Coronary artery (tissue), 2 donors: ENCODE results near the gene EPHA1.

Experiments used
- DNase-seq: peaks from one replicate; pipeline ENCODE4 v3.0.0-alpha.2; 2017; ENCODE audit warnings: low spot score
- H3K27ac ChIP-seq, 2 donors: fragments of 200-600 bp; sonication (generic); one replicate each; pipeline ENCODE4 v1.5.1; 2016 to 2019
- H3K4me3 ChIP-seq: fragments of 200-600 bp; sonication (generic); 2 replicates; pipeline ENCODE4 v1.5.1; 2016; ENCODE audit warnings: mild to moderate bottlenecking, moderate library complexity
- TF ChIP-seq, protein P1 (sequence below): fragments of 200-600 bp; sonication (generic); IDR thresholded peaks from one replicate; pipeline ENCODE4 v1.5.1; 2019; ENCODE audit warnings: antibody characterized with exemption

The EPHA1 gene

DNA sequence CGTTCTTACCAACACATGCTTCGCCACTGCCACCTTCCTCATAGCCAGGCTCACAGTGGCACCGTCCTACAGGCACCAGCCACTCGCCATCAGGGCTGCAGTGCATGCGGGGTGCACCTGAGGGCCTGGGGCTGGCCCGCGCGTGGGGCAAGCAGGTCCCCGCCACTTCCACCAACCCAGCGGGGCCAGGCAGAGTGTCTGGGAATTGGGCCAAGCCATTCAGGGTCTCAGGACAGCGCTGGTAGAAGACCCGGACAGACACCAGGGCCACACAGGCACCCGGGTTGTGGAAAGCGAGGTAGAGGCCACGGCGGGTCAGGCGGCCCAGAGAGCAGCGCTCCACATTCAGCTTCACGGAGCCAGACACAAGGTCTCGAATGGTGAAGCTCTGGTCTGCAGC lies 9.0 kb downstream of the EPHA1 start:
- Histone ChIP-seq H3K4me3 (no peak overlapping the region), H3K27ac (no peak overlapping the region)
- TF ChIP-seq, protein P1, sequence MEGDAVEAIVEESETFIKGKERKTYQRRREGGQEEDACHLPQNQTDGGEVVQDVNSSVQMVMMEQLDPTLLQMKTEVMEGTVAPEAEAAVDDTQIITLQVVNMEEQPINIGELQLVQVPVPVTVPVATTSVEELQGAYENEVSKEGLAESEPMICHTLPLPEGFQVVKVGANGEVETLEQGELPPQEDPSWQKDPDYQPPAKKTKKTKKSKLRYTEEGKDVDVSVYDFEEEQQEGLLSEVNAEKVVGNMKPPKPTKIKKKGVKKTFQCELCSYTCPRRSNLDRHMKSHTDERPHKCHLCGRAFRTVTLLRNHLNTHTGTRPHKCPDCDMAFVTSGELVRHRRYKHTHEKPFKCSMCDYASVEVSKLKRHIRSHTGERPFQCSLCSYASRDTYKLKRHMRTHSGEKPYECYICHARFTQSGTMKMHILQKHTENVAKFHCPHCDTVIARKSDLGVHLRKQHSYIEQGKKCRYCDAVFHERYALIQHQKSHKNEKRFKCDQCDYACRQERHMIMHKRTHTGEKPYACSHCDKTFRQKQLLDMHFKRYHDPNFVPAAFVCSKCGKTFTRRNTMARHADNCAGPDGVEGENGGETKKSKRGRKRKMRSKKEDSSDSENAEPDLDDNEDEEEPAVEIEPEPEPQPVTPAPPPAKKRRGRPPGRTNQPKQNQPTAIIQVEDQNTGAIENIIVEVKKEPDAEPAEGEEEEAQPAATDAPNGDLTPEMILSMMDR: no peak
- DNase-seq: no peak

DNA sequence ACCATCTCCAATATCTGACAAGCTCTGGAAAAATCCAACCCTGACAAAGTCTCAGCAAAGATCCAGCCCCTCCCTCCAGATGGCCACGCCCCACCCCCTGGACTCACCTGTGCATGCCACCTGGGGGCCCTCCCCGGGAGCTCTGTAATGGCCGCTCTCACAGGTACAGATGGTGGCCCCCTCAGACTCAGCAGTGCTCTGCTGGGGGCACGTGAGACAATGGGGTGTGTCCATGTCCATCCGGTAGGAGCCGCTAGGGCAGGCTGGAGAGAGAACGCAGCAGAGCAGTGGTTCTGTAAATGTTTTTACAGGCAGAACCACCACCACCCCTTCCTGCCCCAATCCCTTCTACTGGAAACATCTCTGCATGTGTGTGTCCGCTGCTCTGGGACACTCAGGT lies 9.5 kb downstream of the EPHA1 start:
- H3K27ac ChIP-seq: no peak overlapping the region
- DNase-seq: no peak
- TF ChIP-seq, protein P1: no peak
- no peak overlapping the region for H3K4me3 ChIP-seq

DNA sequence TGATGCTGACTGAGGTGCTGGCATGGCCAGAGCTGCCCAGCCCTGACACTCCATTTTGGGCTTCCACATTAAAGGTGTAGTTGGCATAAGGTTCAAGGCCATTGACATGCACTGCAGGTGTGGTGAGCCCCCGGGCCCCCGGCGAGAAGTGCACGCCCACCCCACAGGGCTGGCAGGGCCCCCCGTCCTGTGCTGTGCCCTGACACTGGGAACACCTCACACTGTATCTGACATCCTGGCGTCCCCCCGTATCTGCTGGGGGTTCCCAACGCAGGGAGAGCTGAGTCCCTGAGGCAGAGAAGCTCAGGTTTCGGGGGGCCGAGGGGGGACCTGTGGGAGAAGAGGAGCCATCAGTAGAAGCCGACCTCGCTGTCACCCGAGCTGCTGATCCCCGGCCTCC lies 10.0 kb downstream of the EPHA1 start:
- no peak for DNase-seq
- TF ChIP-seq, protein P1: no peak
- H3K27ac ChIP-seq: no peak overlapping the region
- no peak overlapping the region for H3K4me3 ChIP-seq

DNA sequence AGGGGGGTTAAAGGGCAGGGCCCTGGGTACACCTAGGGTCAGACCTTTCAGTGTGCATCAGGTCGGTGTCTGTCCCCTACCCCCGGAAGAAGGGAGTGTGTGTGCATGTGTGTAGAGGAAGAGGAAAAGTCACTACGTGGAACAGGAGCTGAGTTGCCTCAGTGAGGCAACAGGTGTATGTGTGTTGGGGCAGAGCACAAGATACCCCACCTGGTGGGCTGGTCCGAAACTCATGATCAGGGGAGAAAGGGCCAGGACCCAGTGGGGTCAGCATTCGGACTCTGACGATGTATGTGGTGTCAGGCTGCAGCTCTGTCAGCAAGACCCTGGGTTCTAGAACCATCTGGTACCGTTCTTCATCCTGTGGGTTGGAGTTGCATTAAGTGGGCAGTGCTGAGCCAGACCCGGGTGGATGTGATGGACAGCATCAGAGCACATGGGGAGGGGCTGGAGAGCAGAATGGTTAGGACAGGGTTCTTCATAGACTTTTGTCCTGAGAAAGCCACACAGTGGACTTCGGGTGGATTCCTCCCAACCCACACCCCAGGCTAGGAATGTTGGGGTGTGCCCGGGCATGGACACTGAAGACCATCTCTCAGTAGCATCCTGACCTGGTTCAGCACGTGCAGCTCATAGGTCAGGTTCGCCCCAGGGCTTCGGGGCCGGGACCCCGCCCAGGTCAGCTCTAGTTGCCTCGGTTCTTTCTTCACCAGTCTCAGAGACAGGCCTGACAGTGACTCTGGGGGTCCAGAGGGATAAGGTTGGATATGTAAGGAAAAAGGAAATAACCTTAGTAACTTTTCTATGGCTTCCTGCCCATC lies 10.7 kb downstream of the EPHA1 start:
- no peak overlapping the region for H3K27ac ChIP-seq
- no peak overlapping the region for H3K4me3 ChIP-seq
- TF ChIP-seq, protein P1: no peak
- no peak for DNase-seq

GRCh38 chr7:143396625-143397556 lies 11.8 kb downstream of the EPHA1 start:
- TF ChIP-seq, protein P1: no peak
- H3K4me3 ChIP-seq: no peak overlapping the region
- no peak for DNase-seq
- no peak overlapping the region for H3K27ac ChIP-seq

- Histone ChIP-seq H3K27ac (no peak overlapping the region), H3K4me3 (no peak overlapping the region)
- TF ChIP-seq, protein P1: no peak
- DNase-seq: no peak
Observed at GRCh38 chr7:143396182-143396581, 12.5 kb downstream of the EPHA1 start.
